H1 (cell line): ENCODE results near the gene DGUOK. TPM values are rescaled to one million over a fixed set of nuclear protein-coding genes. Genes with fewer than 3 reads are reported as not detected.

ENCODE experiments used
- CTCF ChIA-PET: fragments of 300-600 bp; sonication (Branson Sonifier 250); formaldehyde crosslinking; loops from one replicate; lab custom pipeline; 2021; ENCODE audit not compliant: partially characterized antibody; lab: Charles Lee
- POLR2A ChIA-PET: fragments of 300-600 bp; sonication (Branson Sonifier 250); formaldehyde crosslinking; loops from one replicate; lab custom pipeline; 2021; ENCODE audit warnings: inconsistent platforms; ENCODE audit not compliant: partially characterized antibody; lab: Charles Lee
- DNase-seq, 2 experiments: peaks; one replicate each; pipeline versions ENCODE4 v3.0.0 to v3.0.0-alpha.2; 2010 to 2022; ENCODE audit warnings: low spot score in 2 of 2, low read depth in 1 of 2, mixed read lengths in 1 of 2
- FAIRE-seq: peaks from 2 replicates; lab custom pipeline; 2011; peaks lifted over from hg19 to GRCh38; lab: Jason Lieb, UNC
- H2AFZ ChIP-seq: 2 replicates; pipeline ENCODE4 v1.8.1; 2012; ENCODE audit warnings: low read length, inconsistent platforms
- H2AK5ac ChIP-seq: 2 replicates; pipeline ENCODE4 v1.6.1; 2013; ENCODE audit warnings: low read depth, low read length
- H2BK120ac ChIP-seq: replicated peaks from 2 replicates; pipeline ENCODE3; 2013; ENCODE audit warnings: low read depth, low read length, inconsistent platforms
- H2BK12ac ChIP-seq: 2 replicates; pipeline ENCODE4 v1.6.1; 2013; ENCODE audit warnings: low read depth, low read length
- H2BK15ac ChIP-seq: 2 replicates; pipeline ENCODE4 v1.6.1; 2013; ENCODE audit warnings: low read length
- H2BK20ac ChIP-seq: 2 replicates; pipeline ENCODE4 v1.6.1; 2013; ENCODE audit warnings: low read length
- H2BK5ac ChIP-seq: 2 replicates; pipeline ENCODE4 v1.6.1; 2013; ENCODE audit warnings: low read depth, low read length
- H3K14ac ChIP-seq: 2 replicates; pipeline ENCODE4 v1.6.1; 2013; ENCODE audit warnings: inconsistent platforms; ENCODE audit not compliant: insufficient read length
- H3K18ac ChIP-seq: 2 replicates; pipeline ENCODE4 v1.6.1; 2013; ENCODE audit warnings: low read length; ENCODE audit errors: extremely low read depth
- H3K23ac ChIP-seq: 2 replicates; pipeline ENCODE4 v1.6.1; 2013; ENCODE audit warnings: inconsistent platforms; ENCODE audit not compliant: insufficient read length
- H3K23me2 ChIP-seq: 2 replicates; pipeline ENCODE4 v1.6.1; 2013; ENCODE audit warnings: low read depth, low read length
- H3K27ac ChIP-seq: 2 replicates; pipeline ENCODE4 v1.6.1; 2011; ENCODE audit warnings: low read depth, low read length, inconsistent platforms
- H3K27me3 ChIP-seq, 4 experiments: replicated peaks in 1 of 4; 1 replicate in 1 of 4; 2 replicates in 3 of 4; pipeline versions ENCODE4 v1.6.1 to v1.8.1; 2011 to 2013; ENCODE audit warnings: low read length in 3 of 4, mild to moderate bottlenecking in 3 of 4, inconsistent platforms in 2 of 4, mixed read lengths in 2 of 4, moderate library complexity in 1 of 4; ENCODE audit not compliant: control insufficient read depth in 3 of 4, insufficient read depth in 3 of 4; ENCODE audit errors: extremely low read depth in 1 of 4
- H3K36me3 ChIP-seq, 4 experiments: 2 replicates each; pipeline versions ENCODE4 v1.6.1 to v1.8.1; 2011 to 2013; ENCODE audit warnings: mild to moderate bottlenecking in 4 of 4, low read length in 3 of 4, moderate library complexity in 2 of 4, control low read depth in 1 of 4, inconsistent platforms in 1 of 4; ENCODE audit not compliant: insufficient read depth in 4 of 4, control insufficient read depth in 2 of 4
- H3K4ac ChIP-seq: replicated peaks from 2 replicates; pipeline ENCODE3; 2013; ENCODE audit warnings: low read length, low read depth, mixed read lengths, inconsistent platforms; ENCODE audit not compliant: insufficient read length
- H3K4me1 ChIP-seq, 4 experiments: replicated peaks in 1 of 4; 1 replicate in 1 of 4; 2 replicates in 3 of 4; pipeline versions ENCODE4 v1.6.1 to v1.8.1; 2011 to 2013; ENCODE audit warnings: low read length in 3 of 4, inconsistent platforms in 2 of 4, mixed read lengths in 1 of 4; ENCODE audit not compliant: insufficient read depth in 4 of 4, control insufficient read depth in 3 of 4
- H3K4me2 ChIP-seq, 2 experiments: 2 replicates each; pipeline versions ENCODE4 v1.6.1 to v1.8.1; 2011 to 2013; ENCODE audit warnings: low read depth in 2 of 2, low read length in 2 of 2, control low read depth in 1 of 2, inconsistent platforms in 1 of 2, mild to moderate bottlenecking in 1 of 2; ENCODE audit not compliant: insufficient read depth in 1 of 2
- H3K4me3 ChIP-seq, 4 experiments: fragments of 200-600, 300-600 bp in 1 of 4; sonication (generic), shearing (Covaris generic), sonication (Bioruptor Twin) in 1 of 4; 2 replicates each; pipeline versions ENCODE4 v1.5.1 to v1.8.1; 2011 to 2016; ENCODE audit warnings: low read length in 4 of 4, low read depth in 3 of 4, control low read depth in 2 of 4, inconsistent platforms in 2 of 4, mild to moderate bottlenecking in 2 of 4, mixed read lengths in 1 of 4, moderate library complexity in 1 of 4; ENCODE audit not compliant: insufficient read depth in 2 of 4; ENCODE audit errors: extremely low read depth in 1 of 4
- H3K56ac ChIP-seq: replicated peaks from 2 replicates; pipeline ENCODE3; 2013; ENCODE audit warnings: low read depth, mild to moderate bottlenecking, mixed read lengths, low read length, inconsistent platforms; ENCODE audit not compliant: insufficient read length
- H3K79me1 ChIP-seq: 2 replicates; pipeline ENCODE4 v1.6.1; 2013; ENCODE audit warnings: low read depth, low read length, control low read depth
- H3K79me2 ChIP-seq, 2 experiments: 2 replicates each; pipeline versions ENCODE4 v1.6.1 to v1.8.1; 2012 to 2013; ENCODE audit warnings: low read length in 2 of 2, mild to moderate bottlenecking in 2 of 2, inconsistent platforms in 1 of 2; ENCODE audit not compliant: insufficient read depth in 2 of 2, control insufficient read depth in 1 of 2
- H3K9ac ChIP-seq, 4 experiments: replicated peaks in 1 of 4; 1 replicate in 1 of 4; 2 replicates in 3 of 4; pipeline versions ENCODE4 v1.6.1 to v1.8.1; 2011 to 2013; ENCODE audit warnings: low read depth in 3 of 4, low read length in 3 of 4, control low read depth in 2 of 4, mild to moderate bottlenecking in 2 of 4, moderate library complexity in 2 of 4, inconsistent platforms in 1 of 4; ENCODE audit errors: extremely low read depth in 1 of 4
- H3K9me3 ChIP-seq, 2 experiments: 2 replicates each; pipeline versions ENCODE4 v1.6.1 to v1.8.1; 2012 to 2013; ENCODE audit warnings: mild to moderate bottlenecking in 2 of 2, moderate library complexity in 2 of 2, control low read depth in 1 of 2, inconsistent platforms in 1 of 2, low read depth in 1 of 2, low read length in 1 of 2, mixed read lengths in 1 of 2; ENCODE audit not compliant: insufficient read depth in 2 of 2
- H4K20me1 ChIP-seq, 2 experiments: replicated peaks in 1 of 2; 2 replicates each; pipeline versions ENCODE3 to v1.8.1; 2011 to 2013; ENCODE audit warnings: inconsistent platforms in 2 of 2, low read length in 2 of 2, mild to moderate bottlenecking in 1 of 2; ENCODE audit not compliant: insufficient read depth in 2 of 2, control insufficient read depth in 1 of 2
- H4K5ac ChIP-seq: 2 replicates; pipeline ENCODE4 v1.6.1; 2013; ENCODE audit warnings: low read length, low read depth, mixed read lengths, inconsistent platforms; ENCODE audit not compliant: insufficient read length
- H4K8ac ChIP-seq: 2 replicates; pipeline ENCODE4 v1.8.0; 2013; ENCODE audit warnings: mild to moderate bottlenecking, moderate library complexity, low read length, inconsistent platforms; ENCODE audit not compliant: insufficient read depth; ENCODE audit errors: extremely low read depth
- H4K91ac ChIP-seq: replicated peaks from 2 replicates; pipeline ENCODE3; 2013; ENCODE audit warnings: low read length, mixed read lengths, inconsistent platforms; ENCODE audit not compliant: insufficient read length
- ATF3 ChIP-seq: IDR thresholded peaks from 2 replicates; pipeline ENCODE4 v1.6.1; 2011; ENCODE audit warnings: low read depth, mild to moderate bottlenecking, low read length; ENCODE audit not compliant: insufficient read depth
- BCL11A ChIP-seq, 2 experiments: IDR thresholded peaks; one replicate each; pipeline ENCODE4 v1.6.1; 2011; ENCODE audit warnings: low read depth in 2 of 2, low read length in 2 of 2, mild to moderate bottlenecking in 2 of 2
- CBX5 ChIP-seq: fragments of 300-800, 300-1000 bp; sonication (generic); IDR thresholded peaks from 2 replicates; pipeline ENCODE4 v1.7.1; 2016; ENCODE audit warnings: antibody characterized with exemption, low read length, low read depth
- CEBPB ChIP-seq: IDR thresholded peaks from 2 replicates; pipeline ENCODE4 v1.6.1; 2012; ENCODE audit warnings: low read depth, low read length
- EGR1 ChIP-seq: IDR thresholded peaks from 2 replicates; pipeline ENCODE4 v1.6.1; 2011; ENCODE audit warnings: low read depth, low read length, borderline replicate concordance
- HDAC2 ChIP-seq, 2 experiments: fragments of 300-600 bp in 1 of 2; sonication (generic) in 1 of 2; IDR thresholded peaks; 2 replicates each; pipeline ENCODE4 v1.6.1; 2011 to 2012; ENCODE audit warnings: low read depth in 2 of 2, low read length in 2 of 2, mild to moderate bottlenecking in 2 of 2, moderate library complexity in 2 of 2, borderline replicate concordance in 1 of 2, inconsistent platforms in 1 of 2
- JUND ChIP-seq: IDR thresholded peaks from 2 replicates; pipeline ENCODE4 v1.6.1; 2011; ENCODE audit warnings: mild to moderate bottlenecking, improper control_type of control experiment, low read length
- KDM4A ChIP-seq: IDR thresholded peaks from one replicate; pipeline ENCODE4 v1.7.1; 2012; ENCODE audit warnings: low read depth, mild to moderate bottlenecking, moderate library complexity, low read length, inconsistent platforms; ENCODE audit not compliant: severe bottlenecking
- RAD21 ChIP-seq, 2 experiments: IDR thresholded peaks in 1 of 2; conservative IDR thresholded peaks in 1 of 2; 2 replicates each; pipeline ENCODE4 v1.6.1; 2011; ENCODE audit warnings: low read depth in 2 of 2, low read length in 2 of 2, improper control_type of control experiment in 1 of 2, inconsistent platforms in 1 of 2, mild to moderate bottlenecking in 1 of 2, moderate library complexity in 1 of 2
- RNF2 ChIP-seq: fragments of 200-900, 300-1000 bp; sonication (generic); IDR thresholded peaks from 2 replicates; pipeline ENCODE4 v1.7.1; 2016; ENCODE audit warnings: borderline replicate concordance, low read depth, mild to moderate bottlenecking, antibody characterized with exemption, low read length; ENCODE audit not compliant: poor library complexity, severe bottlenecking; ENCODE audit errors: missing control alignments
- SIRT6 ChIP-seq: IDR thresholded peaks from one replicate; pipeline ENCODE4 v1.7.1; 2012; ENCODE audit warnings: low read length, inconsistent platforms
- SRF ChIP-seq: IDR thresholded peaks from 2 replicates; pipeline ENCODE4 v1.6.1; 2011; ENCODE audit warnings: mild to moderate bottlenecking, low read depth, low read length, moderate library complexity
- SUZ12 ChIP-seq: fragments of 200-600 bp; sonication (generic); IDR thresholded peaks from 2 replicates; pipeline ENCODE4 v1.6.1; 2012; ENCODE audit warnings: mild to moderate bottlenecking, inconsistent platforms, low read length, moderate library complexity, mixed read lengths
- WGBS, 2 experiments: shearing (Covaris generic) in 1 of 2; methylation state at CpG; one replicate each; pipeline versions ENCODE4 v1.1.6 to v1.1.7; 2013 to 2015; ENCODE audit warnings: low lambda C conversion rate in 2 of 2, mixed read lengths in 2 of 2, inconsistent platforms in 1 of 2, low coverage in 1 of 2, missing lambda C conversion rate in 1 of 2; ENCODE audit not compliant: insufficient replicate concordance in 2 of 2, insufficient coverage in 1 of 2, insufficient read length in 1 of 2; ENCODE audit errors: extremely low coverage in 1 of 2, missing lambda C conversion rate in 1 of 2; 5-methylcytosine and 5-hydroxymethylcytosine counted together
- polyA plus RNA-seq, 7 experiments: library from polyadenylated mRNA; depleted of rRNA in 3 of 7; stranded (reverse) in 5 of 7; unstranded in 2 of 7; fragments of >200 nt in 5 of 7; fragments of 200-250 nt in 2 of 7; gene quantifications; 1 replicate in 5 of 7; 2 replicates in 1 of 7; 4 replicates in 1 of 7; pipeline versions ENCODE4 v1.2.1 to v1.2.3, GENCODE V29; 2011 to 2013; ENCODE audit warnings: missing spikeins in 2 of 7, mixed read lengths in 2 of 7
- total RNA-seq: library from RNA; stranded (reverse); fragmentation: NEBNext Ultra II Directional; extraction: Animal tissue kit (Norgen Biotek cat#: 25700); gene quantifications from 2 replicates; pipeline ENCODE4 v1.2.1, GENCODE V29; 2021

DGUOK gene
- total and polyA plus RNA-seq, 2 of the 8 experiments (the other 6 are each of a cell fraction or from before 2014, with no cell fraction given) = 110 to 168 TPM

- Histone ChIP-seq H2BK15ac (no peak overlapping the region), H4K91ac (no peak overlapping the region), H3K4ac (no peak overlapping the region), H3K27me3 (no peaks in the 10 kb centered on the region), H4K20me1 (no peaks in the 10 kb centered on the region), H3K56ac (no peak overlapping the region), H3K9me3 (no peaks in the 10 kb centered on the region), H3K4me3 (no peak overlapping the region), H3K79me2 (no peaks in the 10 kb centered on the region), H3K36me3 (no peaks in the 10 kb centered on the region), H3K14ac (no peak overlapping the region), H3K23me2 (no peaks in the 10 kb centered on the region), H3K18ac (no peak overlapping the region), H3K27ac (no peak overlapping the region), H4K8ac (no peak overlapping the region), H2BK120ac (no peak overlapping the region), H3K9ac (no peak overlapping the region), H4K5ac (no peak overlapping the region), H3K23ac (no peak overlapping the region), H2AK5ac (no peak overlapping the region), H3K4me2 (no peak overlapping the region), H2BK5ac (no peak overlapping the region), H2AFZ (no peak overlapping the region), H2BK12ac (no peak overlapping the region), H3K79me1 (no peaks in the 10 kb centered on the region), H2BK20ac (no peak overlapping the region), H3K4me1 (no peaks in the 10 kb centered on the region)
- no peak for FAIRE-seq
- 96% methylated on average over 4 of the region's 4 CpGs; no CpG with 5 or more reads in 1 of the 2 experiments for WGBS, 2 experiments
- ChIA-PET POLR2A (interaction anchor here (0.6 kb wide), 1 partner anchor 371 kb away, joined by 3 read pairs; no protein-coding TSS in a partner anchor), CTCF (interaction anchor here (0.8 kb wide), 1 partner anchor 62 kb away, joined by 3 read pairs; no protein-coding TSS in a partner anchor)
- DNase-seq = no peak
- no peak for TF ChIP-seq HDAC2 (IDR thresholded peaks at IDR 0.05; ENCODE audit: borderline replicate concordance in 1 of 2, low read depth in 2 of 2, low read length in 2 of 2)
- no peak for TF ChIP-seq KDM4A
- no peak for TF ChIP-seq JUND
- no peak for TF ChIP-seq RNF2
- TF ChIP-seq SRF = no peak
- no peak for TF ChIP-seq CBX5
- no peak for TF ChIP-seq EGR1
- no peak for TF ChIP-seq SIRT6
- TF ChIP-seq CEBPB = no peak
- TF ChIP-seq SUZ12 = no peak
- TF ChIP-seq ATF3 = no peak
- no peak for TF ChIP-seq RAD21 (IDR thresholded peaks at IDR 0.05 in 1 of 2, conservative IDR thresholded peaks at IDR 0.05 in 1 of 2; ENCODE audit: low read depth in 2 of 2, low read length in 2 of 2)
- no peak for TF ChIP-seq BCL11A (IDR thresholded peaks at IDR 0.05; ENCODE audit: low read depth in 2 of 2, low read length in 2 of 2)
Measured at GRCh38 chr2:73886357-73886756, 40.3 kb upstream of the DGUOK start.
